ENCODE results near the gene USP6.

- no peak for TF ChIP-seq EZH2phosphoT487 (IDR thresholded peaks at IDR 0.05; ENCODE audit: low read length)
- TF ChIP-seq CTCF (IDR thresholded peaks at IDR 0.05; ENCODE audit: low read length) = no peak
- no peak for TF ChIP-seq EZH2 (optimal IDR thresholded peaks at IDR 0.05; ENCODE audit: low read depth, low read length)
These were observed 94.9 kb downstream of the USP6 start for GRCh38 chr17:5210614-5211252.

Measured in MM.1S (cell line).